LNCaP clone FGC (cell line): ENCODE data around the gene HEMK1.

Experiments
- DNase-seq: peaks from one replicate; pipeline ENCODE4 v3.0.0-alpha.2; 2011; ENCODE audit warnings: low read depth
- H3K4me3 ChIP-seq: 2 replicates; pipeline ENCODE4 v1.5.1; 2011; ENCODE audit warnings: mild to moderate bottlenecking, low read depth, low read length, control low read depth
- CTCF ChIP-seq: IDR thresholded peaks from 2 replicates; pipeline ENCODE4 v1.5.1; 2012; ENCODE audit warnings: mild to moderate bottlenecking; ENCODE audit not compliant: control insufficient read depth, insufficient read depth; ENCODE audit errors: extremely low read depth

Gene HEMK1

GRCh38 chr3:50568947-50569749 is at the start of gene HEMK1:
HEMK1 (plus strand) TSS chr3:50569522; CDS start chr3:50571105, 1,583 bp downstream.
- DNase-seq = peak; percentile 81
- TF ChIP-seq CTCF = no peak
- peak within 1 kb of the TSS; percentile 99 for H3K4me3 ChIP-seq

GRCh38 chr3:50520849-50521248 is 48.5 kb upstream of the HEMK1 start:
- no peak for TF ChIP-seq CTCF
- no peak for DNase-seq
- no peak overlapping the region for H3K4me3 ChIP-seq

GRCh38 chr3:50521572-50521971 is 47.8 kb upstream of the HEMK1 start:
- H3K4me3 ChIP-seq = no peak overlapping the region
- TF ChIP-seq CTCF = no peak
- DNase-seq = no peak

- TF ChIP-seq CTCF = no peak
- no peak for DNase-seq
These were observed 46.0 kb upstream of the HEMK1 start for GRCh38 chr3:50523279-50523811.

GRCh38 chr3:50524746-50525145 is 44.6 kb upstream of the HEMK1 start:
- DNase-seq = no peak
- H3K4me3 ChIP-seq = no peak overlapping the region
- TF ChIP-seq CTCF = no peak

More at GRCh38 chr3:50523279-50523811, 46.0 kb upstream of the HEMK1 start:
- no peak overlapping the region for H3K4me3 ChIP-seq

GRCh38 chr3:50525191-50525910 is 44.0 kb upstream of the HEMK1 start:
- no peak for DNase-seq
- TF ChIP-seq CTCF = no peak

More at GRCh38 chr3:50525191-50525910, 44.0 kb upstream of the HEMK1 start:
- no peak overlapping the region for H3K4me3 ChIP-seq
